KMS-11 (cell line): Measurements from ENCODE around the gene NEU4.
"Not testable (repeated sequence)": the region's sequence is repeated elsewhere in the genome, so short reads cannot be mapped to it uniquely, and the experiment has no call there.

Experiments
- H2AFZ ChIP-seq: fragments of 200-600 bp; sonication (generic); 2 replicates; pipeline ENCODE4 v1.6.1; 2016; ENCODE audit warnings: antibody characterized with exemption, mixed run types, low read depth
- H3K27ac ChIP-seq: fragments of 200-600 bp; sonication (generic); 2 replicates; pipeline ENCODE4 v1.6.1; 2016; ENCODE audit warnings: mild to moderate bottlenecking, mixed run types
- H3K27me3 ChIP-seq: fragments of 200-600 bp; sonication (generic); 2 replicates; pipeline ENCODE4 v1.6.1; 2017; ENCODE audit warnings: mild to moderate bottlenecking, low read depth, mixed run types, moderate library complexity; ENCODE audit not compliant: insufficient read depth
- H3K36me3 ChIP-seq: fragments of 200-600 bp; sonication (generic); 2 replicates; pipeline ENCODE4 v1.6.1; 2017; ENCODE audit warnings: mild to moderate bottlenecking, mixed run types; ENCODE audit not compliant: insufficient read depth
- H3K4me1 ChIP-seq: fragments of 200-600 bp; sonication (generic); 2 replicates; pipeline ENCODE4 v1.6.1; 2016; ENCODE audit warnings: mild to moderate bottlenecking, low read depth, mixed run types; ENCODE audit not compliant: poor library complexity, severe bottlenecking
- H3K4me2 ChIP-seq: fragments of 200-600 bp; sonication (generic); 2 replicates; pipeline ENCODE4 v1.7.0; 2016; ENCODE audit warnings: mild to moderate bottlenecking, mixed run types
- H3K4me3 ChIP-seq: fragments of 200-600 bp; sonication (generic); IDR thresholded peaks from 2 replicates; pipeline ENCODE4 v1.6.1; 2017; ENCODE audit warnings: low read depth, low read length, mixed read lengths; ENCODE audit not compliant: insufficient read depth
- H3K79me2 ChIP-seq: fragments of 200-600 bp; sonication (generic); 2 replicates; pipeline ENCODE4 v1.6.1; 2016; ENCODE audit warnings: low read depth, mixed run types; ENCODE audit not compliant: insufficient read depth
- H3K9ac ChIP-seq: fragments of 200-600 bp; sonication (generic); 2 replicates; pipeline ENCODE4 v1.6.1; 2016; ENCODE audit warnings: mild to moderate bottlenecking, mixed run types
- H4K20me1 ChIP-seq: fragments of 200-600 bp; sonication (generic); 2 replicates; pipeline ENCODE4 v1.6.1; 2016; ENCODE audit warnings: mild to moderate bottlenecking, mixed run types; ENCODE audit not compliant: insufficient read depth
- TF ChIP-seq, protein P1 (sequence below): fragments of 200-600 bp; sonication (generic); conservative IDR thresholded peaks from 2 replicates; pipeline ENCODE4 v1.6.1; 2017; ENCODE audit warnings: low read depth, mild to moderate bottlenecking, antibody characterized with exemption, low read length, moderate library complexity, mixed read lengths

The NEU4 gene

DNA sequence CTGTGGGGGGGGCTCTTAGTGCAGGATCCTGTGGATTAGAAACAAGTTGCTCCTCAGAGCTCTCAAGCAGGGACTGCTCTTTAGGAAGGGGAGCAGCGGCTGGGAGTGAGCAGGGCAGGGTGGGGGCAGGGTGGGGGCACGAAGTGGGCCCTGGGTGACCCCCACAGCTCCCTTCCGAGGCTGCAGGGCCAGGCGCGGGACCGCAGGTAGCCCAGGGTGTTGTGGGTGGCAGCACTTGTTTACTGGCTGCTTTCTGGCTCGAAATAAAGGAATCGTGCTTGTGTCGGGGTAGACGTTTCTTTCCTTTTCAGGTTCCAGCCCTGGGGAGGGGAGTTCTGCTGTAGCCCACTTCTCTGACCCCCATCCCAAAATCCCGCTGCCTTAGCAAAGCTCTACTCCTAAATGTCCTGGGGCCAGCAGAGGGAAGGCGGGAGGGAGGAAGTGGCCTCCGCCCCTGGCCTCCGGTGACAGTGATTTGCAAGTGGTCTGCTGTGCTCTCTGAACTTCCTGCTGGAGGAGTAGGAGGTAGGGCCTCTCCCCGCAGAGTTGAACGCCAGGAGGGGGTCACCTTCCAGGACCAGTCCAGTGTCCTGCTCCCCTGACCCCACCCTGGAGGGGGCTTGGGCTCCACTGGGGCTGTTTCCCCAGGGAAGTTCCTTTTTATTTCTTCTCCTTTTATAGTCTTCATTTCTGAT is 8.3 kb downstream of the NEU4 start:
- Histone ChIP-seq H3K9ac (no peak overlapping the region), H3K27ac (no peak overlapping the region), H2AFZ (no peak overlapping the region), H3K4me2 (no peak overlapping the region), H3K4me1 (no peaks in the 10 kb centered on the region), H3K79me2 (no peaks in the 10 kb centered on the region), H4K20me1 (no peaks in the 10 kb centered on the region), H3K27me3 (peaks cover 54% of the 10 kb centered on the region), H3K4me3 (no peak overlapping the region), H3K36me3 (no peaks in the 10 kb centered on the region)
- TF ChIP-seq, protein P1, sequence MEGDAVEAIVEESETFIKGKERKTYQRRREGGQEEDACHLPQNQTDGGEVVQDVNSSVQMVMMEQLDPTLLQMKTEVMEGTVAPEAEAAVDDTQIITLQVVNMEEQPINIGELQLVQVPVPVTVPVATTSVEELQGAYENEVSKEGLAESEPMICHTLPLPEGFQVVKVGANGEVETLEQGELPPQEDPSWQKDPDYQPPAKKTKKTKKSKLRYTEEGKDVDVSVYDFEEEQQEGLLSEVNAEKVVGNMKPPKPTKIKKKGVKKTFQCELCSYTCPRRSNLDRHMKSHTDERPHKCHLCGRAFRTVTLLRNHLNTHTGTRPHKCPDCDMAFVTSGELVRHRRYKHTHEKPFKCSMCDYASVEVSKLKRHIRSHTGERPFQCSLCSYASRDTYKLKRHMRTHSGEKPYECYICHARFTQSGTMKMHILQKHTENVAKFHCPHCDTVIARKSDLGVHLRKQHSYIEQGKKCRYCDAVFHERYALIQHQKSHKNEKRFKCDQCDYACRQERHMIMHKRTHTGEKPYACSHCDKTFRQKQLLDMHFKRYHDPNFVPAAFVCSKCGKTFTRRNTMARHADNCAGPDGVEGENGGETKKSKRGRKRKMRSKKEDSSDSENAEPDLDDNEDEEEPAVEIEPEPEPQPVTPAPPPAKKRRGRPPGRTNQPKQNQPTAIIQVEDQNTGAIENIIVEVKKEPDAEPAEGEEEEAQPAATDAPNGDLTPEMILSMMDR, result no peak

DNA sequence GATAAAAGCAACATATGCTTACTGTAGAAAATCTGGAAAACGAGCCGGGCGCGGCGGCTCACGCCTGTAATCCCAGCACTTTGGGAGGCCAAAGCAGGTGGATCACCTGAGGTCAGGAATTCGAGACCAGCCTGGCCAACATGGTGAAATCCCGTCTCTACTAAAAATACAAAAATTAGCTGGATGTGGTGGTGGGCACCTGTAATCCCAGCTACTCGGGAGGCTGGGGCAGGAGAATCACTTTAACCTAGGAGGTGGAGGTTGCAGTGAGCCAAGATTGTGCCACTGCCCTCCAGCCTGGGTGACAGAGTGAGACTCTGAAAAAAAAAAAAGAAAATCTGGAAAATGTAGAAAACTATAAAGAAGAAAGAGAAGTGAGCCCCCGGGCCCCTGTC is 8.8 kb downstream of the NEU4 start:
- not testable (repeated sequence) for H3K36me3 ChIP-seq, H4K20me1 ChIP-seq, H3K4me2 ChIP-seq, H3K4me3 ChIP-seq, H2AFZ ChIP-seq, H3K27ac ChIP-seq, H3K9ac ChIP-seq, H3K4me1 ChIP-seq, H3K79me2 ChIP-seq
- H3K27me3 ChIP-seq, result peaks cover 49% of the 10 kb centered on the region; the same call in 1 of the 2 replicates

DNA sequence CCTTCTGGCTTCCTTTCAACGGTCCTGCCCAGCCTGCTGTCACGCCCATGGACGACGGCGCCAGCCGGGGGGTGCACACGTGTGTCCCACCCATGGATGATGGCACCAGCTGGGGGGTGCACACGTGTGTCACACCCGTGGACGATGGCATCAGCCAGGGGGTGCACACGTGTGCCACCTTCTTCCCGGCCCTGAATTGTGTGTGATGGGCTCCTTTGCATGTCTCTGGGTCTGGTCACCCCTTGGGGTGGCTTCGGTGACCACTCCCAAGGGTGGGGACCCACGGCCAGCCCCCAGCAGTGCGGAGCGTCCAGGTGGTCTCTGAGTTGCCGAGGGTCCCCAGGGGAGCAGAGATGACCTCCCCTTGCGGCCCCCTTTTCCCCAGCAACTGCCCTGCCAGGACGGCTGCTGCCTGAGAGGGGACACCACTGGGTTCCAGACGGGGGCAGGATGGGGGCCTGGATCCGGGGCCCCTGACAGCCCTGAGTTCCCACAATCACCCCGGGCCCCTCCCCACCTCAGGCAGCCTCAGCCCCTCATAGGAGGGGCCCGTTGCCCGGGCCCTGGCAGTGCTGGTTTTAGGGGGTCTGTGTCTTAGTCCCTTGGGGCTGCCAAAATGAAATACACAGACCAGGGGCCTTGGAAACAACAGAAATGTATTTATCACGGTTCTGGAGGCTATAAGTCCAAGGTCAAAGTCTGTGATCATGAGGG is 9.4 kb downstream of the NEU4 start:
- Histone ChIP-seq H3K4me3 (no peak overlapping the region), H2AFZ (no peak overlapping the region), H3K27ac (no peak overlapping the region), H4K20me1 (no peaks in the 10 kb centered on the region), H3K36me3 (no peaks in the 10 kb centered on the region), H3K4me2 (no peak overlapping the region), H3K4me1 (no peaks in the 10 kb centered on the region), H3K9ac (no peak overlapping the region), H3K27me3 (peaks cover 48% of the 10 kb centered on the region; the same call in 1 of the 2 replicates), H3K79me2 (no peaks in the 10 kb centered on the region)
- TF ChIP-seq, protein P1, result no peak

DNA sequence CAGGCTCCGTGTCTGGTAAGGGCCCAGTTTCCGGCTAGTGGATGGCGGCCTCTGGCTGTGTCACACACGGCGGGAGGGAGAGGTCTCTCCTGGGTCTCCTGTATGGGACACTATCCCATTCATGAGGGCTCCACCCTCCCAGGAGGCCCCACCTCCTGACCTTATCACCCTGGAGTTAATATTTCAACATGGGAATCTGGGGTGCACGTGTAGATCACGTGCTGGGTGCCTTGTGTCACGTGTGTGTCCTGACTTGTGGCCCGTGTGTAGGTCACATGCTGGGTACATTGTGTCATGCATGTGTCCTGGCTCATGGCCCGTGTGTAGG is 9.9 kb downstream of the NEU4 start:
- no peaks in the 10 kb centered on the region for H3K4me1 ChIP-seq
- TF ChIP-seq, protein P1, result no peak
- H2AFZ ChIP-seq, result no peak overlapping the region

DNA sequence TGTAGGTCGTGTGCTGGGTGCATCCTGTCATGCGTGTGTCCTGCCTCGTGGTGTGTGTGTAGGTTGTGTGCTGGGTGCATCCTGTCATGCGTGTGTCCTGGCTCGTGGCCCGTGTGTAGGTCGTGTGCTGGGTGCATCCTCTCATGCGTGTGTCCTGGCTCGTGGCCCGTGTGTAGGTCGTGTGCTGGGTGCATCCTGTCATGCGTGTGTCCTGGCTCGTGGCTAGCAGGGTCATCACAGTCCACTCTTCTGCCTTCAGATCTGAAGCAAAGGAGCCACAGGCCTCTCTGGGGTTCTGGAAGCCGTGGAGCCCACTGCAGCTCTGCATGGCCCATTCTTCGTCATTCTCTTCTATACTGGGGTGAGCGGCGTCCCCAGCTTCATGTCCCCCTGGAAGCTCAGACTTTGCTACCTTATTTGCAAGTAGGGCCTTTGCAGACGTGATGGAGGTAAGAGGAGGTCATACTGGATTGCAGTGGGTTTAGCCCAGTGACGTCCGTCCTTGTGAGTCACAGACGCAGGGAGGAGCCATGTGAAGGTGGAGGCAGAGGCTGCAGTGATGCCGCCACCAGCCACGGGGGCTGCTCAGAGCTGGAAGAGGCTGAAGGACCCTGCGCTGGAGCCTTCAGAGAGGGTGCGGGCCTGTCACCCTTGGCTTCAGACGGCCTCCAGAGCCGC is 11.1 kb downstream of the NEU4 start:
- not testable (repeated sequence) for H3K9ac ChIP-seq, H3K4me3 ChIP-seq, H3K27ac ChIP-seq, H3K4me1 ChIP-seq, H4K20me1 ChIP-seq, H3K36me3 ChIP-seq, H3K4me2 ChIP-seq, H2AFZ ChIP-seq, H3K79me2 ChIP-seq
- peaks cover 40% of the 10 kb centered on the region; the same call in 1 of the 2 replicates for H3K27me3 ChIP-seq

More for the DNA sequence above, 9.9 kb downstream of the NEU4 start:
- H3K27me3 ChIP-seq, result peaks cover 47% of the 10 kb centered on the region; the same call in 1 of the 2 replicates
- no peak overlapping the region for H3K4me3 ChIP-seq
- H3K79me2 ChIP-seq, result no peaks in the 10 kb centered on the region
- no peaks in the 10 kb centered on the region for H3K36me3 ChIP-seq
- H3K4me2 ChIP-seq, result no peak overlapping the region
- H4K20me1 ChIP-seq, result no peaks in the 10 kb centered on the region
- H3K27ac ChIP-seq, result no peak overlapping the region
- no peak overlapping the region for H3K9ac ChIP-seq
